Inferior parietal cortex (tissue), 1 donor: Measurements from ENCODE around the gene PTPRF.
"Not testable (repeated sequence)": the region's sequence is repeated elsewhere in the genome, so short reads cannot be mapped to it uniquely, and the experiment has no call there.

ENCODE experiments used
- DNase-seq: peaks from one replicate; pipeline ENCODE4 v3.0.0-alpha.2; 2016; ENCODE audit errors: extremely low spot score

Gene PTPRF

DNA sequence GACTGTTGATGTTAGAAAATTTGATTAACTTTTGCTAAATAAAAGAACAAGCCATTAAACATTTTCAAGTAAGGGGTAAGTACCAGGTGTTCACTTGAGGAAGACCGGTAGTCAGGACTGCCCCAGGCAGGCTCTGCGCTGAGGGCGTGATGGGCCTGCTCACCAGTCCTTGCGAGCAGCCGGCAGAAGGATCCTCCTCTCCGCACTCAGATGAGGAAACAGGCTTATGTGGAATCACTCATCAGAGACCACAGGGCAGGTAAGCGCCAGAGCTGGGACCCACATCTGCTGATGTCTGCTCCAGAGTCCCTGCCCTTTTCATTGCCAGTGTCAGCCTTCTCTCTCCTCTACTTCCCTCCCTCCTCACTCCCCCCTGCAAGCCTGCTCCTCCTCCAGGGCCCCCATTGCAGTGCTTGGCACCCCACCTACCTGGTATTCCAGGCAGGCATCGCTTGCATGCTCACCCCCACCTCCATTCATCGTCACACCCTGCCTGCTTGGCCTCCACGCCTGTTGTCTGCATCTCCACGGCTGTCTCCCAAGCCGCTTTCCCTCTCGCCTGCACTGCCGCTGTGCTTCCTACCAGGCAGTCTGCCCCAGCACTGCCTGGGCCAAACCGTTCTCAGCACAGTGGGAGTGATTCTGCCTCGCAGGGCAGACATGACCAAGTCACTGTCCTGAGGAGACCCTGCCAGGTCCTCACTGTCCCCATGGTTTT, 94.5 kb downstream of the PTPRF start:
- DNase-seq: no peak

DNA sequence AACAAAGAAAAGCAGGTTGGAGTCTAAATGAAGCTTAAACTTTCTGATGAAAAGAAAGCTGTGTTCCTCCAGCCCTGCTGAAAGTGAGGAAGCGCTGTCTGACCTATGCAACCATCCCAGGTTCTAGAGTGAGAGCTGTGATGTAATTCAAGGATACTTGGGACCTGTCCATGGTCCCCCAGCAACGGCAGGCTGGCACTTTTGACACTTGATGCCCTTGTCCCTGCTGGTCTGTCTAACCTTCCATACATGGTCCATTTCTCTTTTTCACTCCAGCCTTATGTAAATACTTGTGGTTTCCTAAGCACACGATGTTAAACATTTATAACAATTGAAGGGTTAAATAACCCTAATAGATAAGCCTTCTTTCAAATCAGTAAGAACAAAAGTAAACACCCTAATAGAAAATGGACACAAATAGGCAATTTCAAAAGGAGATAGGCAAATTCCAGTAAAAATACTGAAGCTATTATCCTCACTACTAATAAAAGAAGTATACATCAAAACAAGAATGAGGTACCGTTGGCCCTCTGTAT, 101.5 kb downstream of the PTPRF start:
- DNase-seq: no peak

GRCh38 chr1:43634721-43635120, 104.0 kb downstream of the PTPRF start:
- no peak for DNase-seq

- no peak for DNase-seq
These were observed 105.4 kb downstream of the PTPRF start for GRCh38 chr1:43636006-43636641.

DNA sequence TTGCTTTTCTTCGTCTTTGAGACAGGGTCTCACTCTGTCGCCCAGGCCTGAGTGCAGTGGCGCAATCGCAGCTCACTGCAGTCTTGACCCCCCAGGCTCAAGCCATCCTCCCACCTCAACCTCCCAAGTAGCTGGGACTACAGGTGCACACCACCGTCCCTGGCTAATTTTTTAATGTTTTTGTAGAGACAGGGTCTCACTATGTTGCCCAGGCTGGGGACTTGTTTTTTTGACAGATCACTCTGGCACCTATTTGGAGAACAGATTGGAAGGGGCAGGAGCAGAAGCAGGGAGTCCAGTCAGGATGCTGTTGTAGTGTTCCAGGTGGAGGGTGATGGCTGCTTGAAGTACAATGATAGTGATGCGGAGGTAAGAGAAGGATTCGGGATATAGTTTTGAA, 106.6 kb downstream of the PTPRF start:
- no peak for DNase-seq

DNA sequence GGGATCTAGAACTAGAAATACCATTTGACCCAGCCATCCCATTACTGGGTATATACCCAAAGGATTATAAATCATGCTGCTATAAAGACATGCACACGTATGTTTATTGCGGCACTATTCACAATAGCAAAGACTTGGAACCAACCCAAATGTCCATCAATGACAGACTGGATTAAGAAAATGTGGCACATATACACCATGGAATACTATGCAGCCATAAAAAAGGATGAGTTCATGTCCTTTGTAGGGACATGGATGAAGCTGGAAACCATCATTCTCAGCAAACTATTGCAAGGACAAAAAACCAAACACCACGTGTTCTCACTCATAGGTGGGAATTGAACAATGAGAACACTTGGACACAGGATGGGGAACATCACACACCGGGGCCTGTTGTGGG, 107.7 kb downstream of the PTPRF start:
- DNase-seq: not testable (repeated sequence)

- DNase-seq: no peak
These were observed 109.5 kb downstream of the PTPRF start for GRCh38 chr1:43639976-43640794.

GRCh38 chr1:43644558-43644957, 113.9 kb downstream of the PTPRF start:
- DNase-seq: no peak

GRCh38 chr1:43645461-43645860, 114.8 kb downstream of the PTPRF start:
- DNase-seq: no peak

GRCh38 chr1:43647331-43647730, 116.6 kb downstream of the PTPRF start:
- DNase-seq: not testable (repeated sequence)

- no peak for DNase-seq
These were observed 117.7 kb downstream of the PTPRF start for GRCh38 chr1:43648221-43648847.

DNA sequence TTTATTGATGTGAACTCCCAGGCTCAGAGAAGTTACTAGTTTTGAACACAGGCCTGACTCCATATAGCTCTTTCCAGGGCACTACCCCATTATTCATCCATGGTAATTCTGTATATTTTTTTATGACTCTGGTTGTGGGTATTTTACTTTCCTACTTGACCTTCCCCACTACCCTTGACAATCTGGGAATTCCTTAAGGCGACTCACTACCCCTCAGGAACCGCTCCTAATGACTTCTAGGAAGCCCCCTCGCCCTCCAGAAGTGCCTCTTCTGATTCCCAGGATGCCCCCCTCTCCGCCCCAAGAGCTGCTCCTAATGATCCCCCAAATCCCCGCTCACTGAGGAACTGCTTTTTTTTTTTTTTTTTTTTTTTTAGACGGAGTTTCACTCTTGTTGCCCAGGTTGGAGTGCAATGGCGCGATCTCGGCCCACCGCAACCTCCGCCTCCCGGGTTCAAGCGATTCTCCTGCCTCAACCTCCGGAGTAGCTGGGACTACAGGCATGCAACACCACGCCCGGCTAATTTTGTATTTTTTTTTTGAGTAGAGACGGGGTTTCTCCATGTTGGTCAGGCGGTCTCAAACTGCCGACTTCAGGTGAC, 118.3 kb downstream of the PTPRF start:
- DNase-seq: no peak

DNA sequence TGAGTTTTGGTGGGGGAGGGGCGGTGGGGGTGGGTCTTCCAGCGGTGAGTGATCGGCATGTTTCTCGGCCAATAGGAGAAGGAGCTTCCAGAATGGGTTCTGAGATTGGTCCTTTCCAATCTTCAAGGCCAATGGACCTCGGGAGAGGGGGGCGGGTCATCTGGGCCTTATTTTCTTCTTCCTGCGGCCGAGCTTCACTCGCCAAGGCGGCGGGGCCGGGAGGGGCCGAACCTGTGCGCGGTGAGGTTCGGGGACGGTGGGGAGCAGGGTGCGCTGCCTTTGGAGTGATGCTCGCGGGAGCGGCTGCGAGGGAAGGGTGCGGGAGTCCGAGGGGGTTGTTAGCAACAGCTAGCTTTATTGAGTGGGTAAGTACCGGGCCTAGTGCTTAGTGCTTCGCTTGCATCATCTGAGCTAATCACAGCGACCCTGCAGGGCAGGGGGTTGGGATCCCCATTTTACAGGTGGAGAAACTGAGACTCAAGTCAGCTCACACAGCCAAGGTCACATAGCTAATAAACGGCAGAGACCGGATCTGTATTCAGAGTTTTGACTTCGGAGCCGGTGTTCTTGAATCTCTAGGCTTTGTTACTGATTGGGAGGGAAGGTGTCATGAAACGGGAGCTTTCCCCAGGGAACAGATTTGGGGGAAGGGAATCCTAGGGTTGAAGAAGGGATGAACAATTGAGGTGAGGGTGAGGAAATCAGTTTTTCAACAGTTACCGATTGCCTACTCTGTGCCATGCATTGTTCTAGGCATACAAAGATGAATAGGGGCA, 119.8 kb downstream of the PTPRF start:
- DNase-seq: peak; percentile 99

GRCh38 chr1:43651188-43651587, 120.5 kb downstream of the PTPRF start:
- no peak for DNase-seq

DNA sequence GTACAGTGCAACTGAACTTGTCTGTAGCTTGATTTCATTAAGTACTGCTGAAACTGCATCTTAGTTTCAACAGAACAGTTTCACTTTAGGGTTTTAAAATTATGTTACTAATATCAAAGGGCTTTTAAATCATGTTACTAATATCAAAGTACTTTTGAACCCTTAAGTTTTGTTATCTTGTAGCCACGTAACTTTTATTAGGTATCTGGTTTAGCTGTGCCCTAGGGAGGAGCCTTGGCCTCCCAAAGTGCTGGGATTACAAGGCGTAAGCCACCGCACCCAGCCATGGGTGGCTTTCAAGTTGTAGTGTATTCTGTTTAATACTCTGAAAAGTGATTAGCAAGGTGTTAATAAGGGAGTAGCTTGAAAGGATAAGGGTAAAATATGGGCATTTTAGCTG, 121.2 kb downstream of the PTPRF start:
- no peak for DNase-seq

DNA sequence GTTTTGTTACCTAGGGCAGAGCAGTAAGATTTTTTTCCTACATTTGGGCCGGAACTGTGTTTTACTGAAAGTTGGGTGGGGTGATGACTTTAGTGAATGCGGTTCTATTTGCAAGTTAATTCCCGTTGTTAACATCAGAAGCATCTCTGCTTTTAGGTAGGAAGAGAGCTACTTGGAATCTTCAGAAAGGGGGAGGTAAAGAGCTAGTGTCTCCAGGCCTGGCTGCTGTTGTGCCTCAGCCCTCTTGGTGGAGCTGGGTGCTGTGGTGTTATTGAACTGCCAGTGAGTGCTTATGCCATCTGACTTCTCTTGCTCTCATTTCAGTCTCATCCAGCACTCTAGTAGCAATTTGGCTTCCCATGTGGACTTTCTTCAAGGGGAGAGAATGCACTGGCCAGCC, 122.7 kb downstream of the PTPRF start:
- no peak for DNase-seq

DNA sequence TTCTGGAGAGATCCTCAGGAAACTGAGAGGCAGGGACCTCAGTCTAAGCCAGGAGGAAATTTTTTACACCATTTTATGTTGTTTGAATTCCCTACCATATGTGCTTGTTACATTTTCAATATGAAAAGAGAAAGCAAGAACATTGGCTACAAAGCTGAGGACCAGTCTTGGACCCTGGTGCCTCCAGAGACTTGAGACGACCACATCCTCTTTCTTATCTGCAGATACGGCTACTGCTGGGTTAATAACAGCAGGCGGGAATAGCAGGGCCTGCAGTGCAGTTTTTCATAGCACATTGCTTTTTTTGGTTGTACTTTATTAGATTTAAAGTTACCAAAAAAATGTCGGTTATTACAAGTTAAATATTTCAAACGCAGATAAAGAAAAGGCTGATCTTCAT, 123.2 kb downstream of the PTPRF start:
- DNase-seq: no peak

DNA sequence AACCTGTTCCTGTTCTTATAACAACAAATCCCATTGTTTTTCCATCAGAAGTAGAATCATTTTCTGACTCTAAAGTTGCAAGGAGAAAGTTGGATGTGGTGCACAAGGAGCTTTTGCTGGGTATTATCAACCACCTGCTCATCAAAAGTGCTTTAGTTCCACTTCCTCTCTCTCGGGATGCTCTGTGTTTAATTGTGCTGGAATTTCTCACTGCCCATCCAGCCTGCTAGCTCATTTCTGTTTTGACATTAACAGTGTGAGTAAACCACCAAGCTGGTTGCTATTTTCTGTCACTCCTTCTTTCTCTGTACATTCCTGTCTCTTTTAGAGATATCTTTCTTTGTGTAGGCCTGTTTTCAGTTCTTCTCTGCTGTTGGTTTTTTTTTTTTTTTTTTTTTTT, 125.3 kb downstream of the PTPRF start:
- DNase-seq: no peak

DNA sequence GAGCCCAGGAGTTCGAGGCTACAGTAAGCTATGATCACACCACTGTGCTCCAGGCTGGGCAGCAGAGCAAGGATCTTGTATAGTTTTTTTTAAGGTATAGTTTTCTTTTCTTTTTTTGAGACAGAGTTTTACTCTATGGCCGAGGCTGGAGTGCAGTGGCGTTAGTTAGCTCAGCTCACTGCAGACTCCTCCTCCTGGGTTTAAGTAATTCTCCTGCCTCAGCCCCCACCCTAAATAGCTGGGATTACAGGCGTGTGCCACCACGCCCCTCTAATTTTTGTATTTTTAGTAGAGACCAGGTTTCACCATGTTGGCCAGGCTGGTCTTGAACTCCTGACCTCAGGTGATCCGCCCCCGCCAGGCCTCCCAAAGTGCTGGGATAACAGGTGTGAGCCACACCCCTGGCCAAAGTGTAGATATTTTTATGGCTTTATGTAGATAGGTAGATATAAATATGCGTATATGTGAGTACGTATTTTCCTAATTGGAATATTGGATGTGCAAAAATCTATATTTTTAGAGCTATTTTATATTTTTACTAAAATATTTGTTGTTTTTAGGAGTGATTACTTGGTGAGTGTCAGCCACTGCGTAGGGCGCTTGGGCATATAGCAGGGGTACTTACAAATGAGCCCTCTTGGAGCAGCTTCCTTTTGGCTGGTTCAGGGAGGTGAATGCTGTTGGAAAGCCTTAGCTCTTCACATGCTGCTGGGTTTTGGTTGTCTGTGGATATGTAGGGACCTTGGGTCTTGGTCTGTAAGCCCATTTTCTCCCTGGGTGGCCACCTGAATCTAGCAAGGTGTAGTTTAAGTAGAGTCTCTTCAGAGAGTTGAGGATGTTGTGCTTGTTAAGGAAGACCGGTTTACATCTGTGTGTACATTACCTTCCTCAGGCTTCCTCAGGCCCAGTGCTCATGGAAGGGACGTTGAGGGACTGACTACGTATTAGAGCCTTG, 128.8 kb downstream of the PTPRF start:
- no peak for DNase-seq

GRCh38 chr1:43660355-43660754, 129.7 kb downstream of the PTPRF start:
- no peak for DNase-seq
